IPS-15b (cell line): ENCODE results near the gene PYGL.

Source experiments
- H3K27me3 ChIP-seq: one replicate; pipeline ENCODE4 v1.6.1; 2013; ENCODE audit warnings: low read length; ENCODE audit not compliant: control insufficient read depth, insufficient read depth
- H3K36me3 ChIP-seq: one replicate; pipeline ENCODE4 v1.6.1; 2013; ENCODE audit warnings: low read length; ENCODE audit not compliant: control insufficient read depth, insufficient read depth
- H3K4me1 ChIP-seq: one replicate; pipeline ENCODE4 v1.6.1; 2013; ENCODE audit warnings: mild to moderate bottlenecking, low read length; ENCODE audit not compliant: control insufficient read depth, insufficient read depth
- H3K4me3 ChIP-seq: one replicate; pipeline ENCODE4 v1.5.1; 2013; ENCODE audit warnings: low read depth, low read length
- H3K9ac ChIP-seq: one replicate; pipeline ENCODE4 v1.6.1; 2013; ENCODE audit warnings: low read depth, mild to moderate bottlenecking, low read length
- H3K9me3 ChIP-seq: one replicate; pipeline ENCODE4 v1.6.1; 2013; ENCODE audit warnings: mild to moderate bottlenecking, low read length; ENCODE audit not compliant: control insufficient read depth, insufficient read depth

Gene PYGL

GRCh38 chr14:50935126-50936015 is 8.9 kb downstream of the PYGL start:
- no peak overlapping the region for H3K4me3 ChIP-seq
- no peaks in the 10 kb centered on the region for H3K9me3 ChIP-seq
- no peaks in the 10 kb centered on the region for H3K36me3 ChIP-seq
- H3K9ac ChIP-seq: no peak overlapping the region
- no peaks in the 10 kb centered on the region for H3K4me1 ChIP-seq
- no peaks in the 10 kb centered on the region for H3K27me3 ChIP-seq

GRCh38 chr14:50932592-50933495 is 11.4 kb downstream of the PYGL start:
- Histone ChIP-seq H3K4me3 (no peak overlapping the region), H3K27me3 (no peaks in the 10 kb centered on the region), H3K9me3 (no peaks in the 10 kb centered on the region), H3K4me1 (no peaks in the 10 kb centered on the region), H3K9ac (no peak overlapping the region), H3K36me3 (no peaks in the 10 kb centered on the region)

- Histone ChIP-seq H3K4me1 (no peaks in the 10 kb centered on the region), H3K9ac (no peak overlapping the region), H3K27me3 (no peaks in the 10 kb centered on the region), H3K36me3 (no peaks in the 10 kb centered on the region), H3K9me3 (no peaks in the 10 kb centered on the region), H3K4me3 (no peak overlapping the region)
Measured at GRCh38 chr14:50932156-50932555, 12.1 kb downstream of the PYGL start.

- H3K4me1 ChIP-seq: no peaks in the 10 kb centered on the region
- H3K9ac ChIP-seq: no peak overlapping the region
- H3K9me3 ChIP-seq: no peaks in the 10 kb centered on the region
- H3K4me3 ChIP-seq: no peak overlapping the region
- H3K27me3 ChIP-seq: no peaks in the 10 kb centered on the region
- H3K36me3 ChIP-seq: no peaks in the 10 kb centered on the region
Measured at GRCh38 chr14:50931559-50931958, 12.7 kb downstream of the PYGL start.

GRCh38 chr14:50929506-50929905 is 14.8 kb downstream of the PYGL start:
- H3K36me3 ChIP-seq: no peaks in the 10 kb centered on the region
- H3K9ac ChIP-seq: no peak overlapping the region
- H3K27me3 ChIP-seq: no peaks in the 10 kb centered on the region
- H3K4me3 ChIP-seq: no peak overlapping the region
- no peaks in the 10 kb centered on the region for H3K4me1 ChIP-seq
- no peaks in the 10 kb centered on the region for H3K9me3 ChIP-seq

GRCh38 chr14:50928002-50928635 is 16.2 kb downstream of the PYGL start:
- Histone ChIP-seq H3K36me3 (no peaks in the 10 kb centered on the region), H3K9me3 (no peaks in the 10 kb centered on the region), H3K9ac (no peak overlapping the region), H3K4me1 (no peaks in the 10 kb centered on the region), H3K27me3 (no peaks in the 10 kb centered on the region), H3K4me3 (no peak overlapping the region)

GRCh38 chr14:50926851-50927386 is 17.4 kb downstream of the PYGL start:
- no peaks in the 10 kb centered on the region for H3K4me1 ChIP-seq
- peaks cover 3% of the 10 kb centered on the region for H3K36me3 ChIP-seq
- no peaks in the 10 kb centered on the region for H3K9me3 ChIP-seq
- no peaks in the 10 kb centered on the region for H3K27me3 ChIP-seq
- no peak overlapping the region for H3K9ac ChIP-seq
- H3K4me3 ChIP-seq: no peak overlapping the region

- H3K9me3 ChIP-seq: no peaks in the 10 kb centered on the region
- no peak overlapping the region for H3K4me3 ChIP-seq
- H3K9ac ChIP-seq: no peak overlapping the region
- H3K4me1 ChIP-seq: no peaks in the 10 kb centered on the region
- H3K36me3 ChIP-seq: peaks cover 3% of the 10 kb centered on the region
- H3K27me3 ChIP-seq: no peaks in the 10 kb centered on the region
Measured at GRCh38 chr14:50924843-50925242, 19.4 kb downstream of the PYGL start.

- H3K27me3 ChIP-seq: no peaks in the 10 kb centered on the region
- no peak overlapping the region for H3K4me3 ChIP-seq
- H3K9me3 ChIP-seq: no peaks in the 10 kb centered on the region
- no peaks in the 10 kb centered on the region for H3K4me1 ChIP-seq
- no peak overlapping the region for H3K9ac ChIP-seq
- H3K36me3 ChIP-seq: peaks cover 3% of the 10 kb centered on the region
Measured at GRCh38 chr14:50924236-50924635, 20.0 kb downstream of the PYGL start.

- no peak overlapping the region for H3K9ac ChIP-seq
- peaks cover 3% of the 10 kb centered on the region for H3K36me3 ChIP-seq
- H3K9me3 ChIP-seq: no peaks in the 10 kb centered on the region
Measured at GRCh38 chr14:50922803-50923202, 21.5 kb downstream of the PYGL start.

GRCh38 chr14:50920482-50921230 is 23.6 kb downstream of the PYGL start:
- Histone ChIP-seq H3K4me3 (no peak overlapping the region), H3K27me3 (no peaks in the 10 kb centered on the region), H3K9me3 (no peaks in the 10 kb centered on the region), H3K36me3 (peaks cover 3% of the 10 kb centered on the region), H3K4me1 (no peaks in the 10 kb centered on the region), H3K9ac (no peak overlapping the region)

More at GRCh38 chr14:50922803-50923202, 21.5 kb downstream of the PYGL start:
- Histone ChIP-seq H3K4me3 (no peak overlapping the region), H3K27me3 (no peaks in the 10 kb centered on the region), H3K4me1 (no peaks in the 10 kb centered on the region)
